Fibroblast of lung (primary cell): ENCODE measurements around the gene MACROD1. TPM values are rescaled to one million over a fixed set of nuclear protein-coding genes. Genes with fewer than 3 reads are reported as not detected.

Source experiments
- DNase-seq, 2 donors: peaks; one replicate each; pipeline versions ENCODE4 v3.0.0 to v3.0.0-alpha.2; 2010; ENCODE audit warnings: low read depth in 2 of 2
- H2AFZ ChIP-seq: 2 replicates; pipeline ENCODE4 v1.5.1; 2012; ENCODE audit warnings: low read length, control low read depth, inconsistent platforms
- H3K27ac ChIP-seq: 2 replicates; pipeline ENCODE4 v1.5.1; 2011; ENCODE audit warnings: low read length, control low read depth; ENCODE audit not compliant: insufficient read depth
- H3K27me3 ChIP-seq: 2 replicates; pipeline ENCODE4 v1.5.1; 2011; ENCODE audit warnings: mild to moderate bottlenecking, low read length; ENCODE audit not compliant: control insufficient read depth, insufficient read depth
- H3K36me3 ChIP-seq: 2 replicates; pipeline ENCODE4 v1.5.1; 2011; ENCODE audit warnings: low read length; ENCODE audit not compliant: control insufficient read depth, insufficient read depth
- H3K4me1 ChIP-seq: 2 replicates; pipeline ENCODE4 v1.5.1; 2011; ENCODE audit warnings: low read length; ENCODE audit not compliant: control insufficient read depth, insufficient read depth; ENCODE audit errors: extremely low read depth
- H3K4me2 ChIP-seq: 2 replicates; pipeline ENCODE4 v1.5.1; 2011; ENCODE audit warnings: low read length, control low read depth; ENCODE audit not compliant: insufficient read depth; ENCODE audit errors: extremely low read depth
- H3K4me3 ChIP-seq, 4 experiments: fragments of 200-600 bp in 1 of 4; sonication (generic) in 1 of 4; replicated peaks in 1 of 4; 2 replicates each; pipeline ENCODE4 v1.5.1; 2011 to 2016; ENCODE audit warnings: low read length in 4 of 4, low read depth in 3 of 4, mild to moderate bottlenecking in 3 of 4, control low read depth in 2 of 4, inconsistent platforms in 1 of 4, mixed read lengths in 1 of 4; ENCODE audit not compliant: insufficient read depth in 1 of 4; ENCODE audit errors: control extremely low read depth in 1 of 4
- H3K79me2 ChIP-seq: 2 replicates; pipeline ENCODE4 v1.5.1; 2012; ENCODE audit warnings: mild to moderate bottlenecking, low read length, inconsistent platforms; ENCODE audit not compliant: control insufficient read depth, insufficient read depth
- H3K9ac ChIP-seq: 2 replicates; pipeline ENCODE4 v1.5.1; 2011; ENCODE audit warnings: mild to moderate bottlenecking, low read length, control low read depth; ENCODE audit not compliant: insufficient read depth
- H3K9me3 ChIP-seq: 2 replicates; pipeline ENCODE4 v1.5.1; 2012; ENCODE audit warnings: low read depth, low read length; ENCODE audit not compliant: control insufficient read depth, insufficient read depth
- H4K20me1 ChIP-seq: 2 replicates; pipeline ENCODE4 v1.5.1; 2011; ENCODE audit warnings: low read length; ENCODE audit not compliant: control insufficient read depth, insufficient read depth; ENCODE audit errors: extremely low read depth
- EZH2 ChIP-seq: IDR thresholded peaks from 2 replicates; pipeline ENCODE4 v1.5.1; 2012; ENCODE audit warnings: low read length, control low read depth, mild to moderate bottlenecking; ENCODE audit errors: missing control alignments
- polyA plus RNA-seq, 2 donors: library from polyadenylated mRNA; depleted of rRNA in 1 of 2; stranded (reverse) in 1 of 2; unstranded in 1 of 2; fragments of >200 nt; gene quantifications; 2 replicates each; pipeline ENCODE4 v1.2.1, GENCODE V29; 2011 to 2012; ENCODE audit warnings: missing spikeins in 1 of 2
- total RNA-seq: library from RNA; depleted of rRNA; stranded (reverse); fragments of >200 nt; gene quantifications from 2 replicates; pipeline ENCODE4 v1.2.1, GENCODE V29; 2014
- TF ChIP-seq, protein P1 (sequence below), 2 donors: IDR thresholded peaks in 1 of 2; conservative IDR thresholded peaks in 1 of 2; 1 replicate in 1 of 2; 2 replicates in 1 of 2; pipeline ENCODE4 v1.5.1; 2011 to 2012; ENCODE audit warnings: low read length in 2 of 2, control low read depth in 1 of 2, inconsistent platforms in 1 of 2, low read depth in 1 of 2, mild to moderate bottlenecking in 1 of 2

MACROD1 gene
- total and polyA plus RNA-seq, 2 donors (not counting 1 experiment from before 2014, with no cell fraction given) = 8.8 to 24.8 TPM

DNA sequence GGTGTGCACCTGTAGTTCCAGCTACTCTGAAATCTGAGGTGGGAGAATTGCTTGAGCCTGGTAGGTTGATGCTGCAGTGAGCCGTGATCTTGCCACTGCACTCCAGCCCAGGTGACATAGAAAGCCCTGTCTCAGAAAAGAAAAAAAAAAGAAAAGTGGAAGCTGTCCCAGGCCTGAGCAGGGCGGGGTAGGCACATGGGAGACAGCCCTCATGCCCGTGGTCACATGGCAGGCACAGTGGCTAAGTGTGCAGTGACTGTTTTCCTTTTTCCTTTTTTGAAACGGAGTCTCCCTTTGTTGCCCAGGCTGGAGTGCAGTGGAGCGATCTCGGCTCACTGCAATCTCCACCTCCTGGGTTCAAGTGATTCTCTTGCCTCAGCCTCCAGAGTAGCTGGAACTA lies 171.9 kb downstream of the MACROD1 start:
- no peaks in the 10 kb centered on the region for H4K20me1 ChIP-seq

DNA sequence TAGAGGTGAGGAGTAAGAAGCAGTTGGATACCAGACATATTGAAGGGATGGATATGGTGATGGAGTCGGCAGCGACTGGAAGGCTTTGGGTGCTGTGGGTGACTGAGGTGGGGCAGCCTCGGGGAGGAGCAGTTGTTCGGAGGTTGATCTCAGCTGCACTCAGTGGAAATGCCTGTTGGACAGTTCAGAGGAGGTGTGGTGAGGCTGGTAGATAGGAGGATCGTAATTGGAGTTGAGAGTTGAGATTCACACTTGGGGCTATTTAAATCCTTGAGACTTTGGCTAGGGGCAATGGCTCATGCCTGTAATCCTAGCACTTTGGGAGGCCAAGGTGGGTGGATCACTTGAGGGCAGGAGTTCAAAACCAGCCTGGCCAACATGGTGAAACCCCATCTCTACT lies 172.8 kb downstream of the MACROD1 start:
- no peaks in the 10 kb centered on the region for H3K4me1 ChIP-seq
- TF ChIP-seq, protein P1, sequence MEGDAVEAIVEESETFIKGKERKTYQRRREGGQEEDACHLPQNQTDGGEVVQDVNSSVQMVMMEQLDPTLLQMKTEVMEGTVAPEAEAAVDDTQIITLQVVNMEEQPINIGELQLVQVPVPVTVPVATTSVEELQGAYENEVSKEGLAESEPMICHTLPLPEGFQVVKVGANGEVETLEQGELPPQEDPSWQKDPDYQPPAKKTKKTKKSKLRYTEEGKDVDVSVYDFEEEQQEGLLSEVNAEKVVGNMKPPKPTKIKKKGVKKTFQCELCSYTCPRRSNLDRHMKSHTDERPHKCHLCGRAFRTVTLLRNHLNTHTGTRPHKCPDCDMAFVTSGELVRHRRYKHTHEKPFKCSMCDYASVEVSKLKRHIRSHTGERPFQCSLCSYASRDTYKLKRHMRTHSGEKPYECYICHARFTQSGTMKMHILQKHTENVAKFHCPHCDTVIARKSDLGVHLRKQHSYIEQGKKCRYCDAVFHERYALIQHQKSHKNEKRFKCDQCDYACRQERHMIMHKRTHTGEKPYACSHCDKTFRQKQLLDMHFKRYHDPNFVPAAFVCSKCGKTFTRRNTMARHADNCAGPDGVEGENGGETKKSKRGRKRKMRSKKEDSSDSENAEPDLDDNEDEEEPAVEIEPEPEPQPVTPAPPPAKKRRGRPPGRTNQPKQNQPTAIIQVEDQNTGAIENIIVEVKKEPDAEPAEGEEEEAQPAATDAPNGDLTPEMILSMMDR (conservative IDR thresholded peaks at IDR 0.05 in 1 of 2, IDR thresholded peaks at IDR 0.05 in 1 of 2; ENCODE audit: low read depth in 1 of 2, low read length in 2 of 2) = no peak
- H3K79me2 ChIP-seq = peaks cover 13% of the 10 kb centered on the region
- no peak for DNase-seq
- H3K27me3 ChIP-seq = no peaks in the 10 kb centered on the region
- H2AFZ ChIP-seq = no peak overlapping the region
- H3K9me3 ChIP-seq = no peaks in the 10 kb centered on the region
- no peak overlapping the region for H3K9ac ChIP-seq
- no peaks in the 10 kb centered on the region for H4K20me1 ChIP-seq
- H3K4me3 ChIP-seq = no peak overlapping the region
- no peak overlapping the region for H3K4me2 ChIP-seq
- H3K36me3 ChIP-seq = peaks cover 20% of the 10 kb centered on the region
- no peak overlapping the region for H3K27ac ChIP-seq

More for the DNA sequence above, 171.9 kb downstream of the MACROD1 start:
- peaks cover 6% of the 10 kb centered on the region for H3K79me2 ChIP-seq
- H3K9ac ChIP-seq = no peak overlapping the region
- H2AFZ ChIP-seq = no peak overlapping the region
- no peak overlapping the region for H3K27ac ChIP-seq
- H3K4me3 ChIP-seq = no peak overlapping the region
- H3K27me3 ChIP-seq = no peaks in the 10 kb centered on the region
- H3K36me3 ChIP-seq = peaks cover 21% of the 10 kb centered on the region
- no peaks in the 10 kb centered on the region for H3K4me1 ChIP-seq
- DNase-seq = no peak
- H3K4me2 ChIP-seq = no peak overlapping the region
- H3K9me3 ChIP-seq = no peaks in the 10 kb centered on the region
- TF ChIP-seq EZH2 = no peak
- TF ChIP-seq, protein P1 (conservative IDR thresholded peaks at IDR 0.05 in 1 of 2, IDR thresholded peaks at IDR 0.05 in 1 of 2; ENCODE audit: low read depth in 1 of 2, low read length in 2 of 2) = no peak

DNA sequence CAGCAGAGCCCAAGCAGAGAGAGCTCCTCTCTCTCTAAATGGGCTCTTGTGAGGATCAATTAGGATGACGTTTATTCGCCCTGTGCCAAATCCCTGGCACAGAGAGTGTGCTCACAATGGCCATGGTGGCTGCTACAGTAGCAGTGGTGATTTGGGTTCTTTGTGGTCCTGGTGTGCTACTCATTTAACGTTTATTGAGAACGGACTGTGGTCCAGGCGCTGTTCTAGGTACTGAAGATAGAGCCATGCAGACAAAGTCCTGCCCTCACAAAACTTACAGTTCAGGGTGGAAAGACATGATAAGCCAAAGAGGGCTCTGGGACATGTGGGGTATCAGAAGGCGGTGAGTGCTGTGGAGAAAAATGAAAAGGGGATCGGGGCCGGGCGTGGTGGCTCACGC lies 174.4 kb downstream of the MACROD1 start:
- no peak for DNase-seq
- H3K79me2 ChIP-seq = peaks cover 29% of the 10 kb centered on the region
- TF ChIP-seq, protein P1 (conservative IDR thresholded peaks at IDR 0.05 in 1 of 2, IDR thresholded peaks at IDR 0.05 in 1 of 2; ENCODE audit: low read depth in 1 of 2, low read length in 2 of 2) = no peak
- TF ChIP-seq EZH2 = no peak

More for the DNA sequence above, 174.4 kb downstream of the MACROD1 start:
- no peak overlapping the region for H3K9ac ChIP-seq
- H3K9me3 ChIP-seq = no peaks in the 10 kb centered on the region
- peaks cover 5% of the 10 kb centered on the region for H3K4me1 ChIP-seq
- no peaks in the 10 kb centered on the region for H3K27me3 ChIP-seq
- H3K36me3 ChIP-seq = peaks cover 12% of the 10 kb centered on the region
- H3K4me3 ChIP-seq = no peak overlapping the region
- no peak overlapping the region for H3K27ac ChIP-seq
- no peak overlapping the region for H2AFZ ChIP-seq
- H3K4me2 ChIP-seq = no peak overlapping the region
- H4K20me1 ChIP-seq = no peaks in the 10 kb centered on the region
